Gastroesophageal sphincter (tissue), 4 donors: ENCODE results near the gene ABCC2. TPM values are rescaled to one million over a fixed set of nuclear protein-coding genes. Genes with fewer than 3 reads are reported as not detected.
"Not testable (repeated sequence)": the region's sequence is repeated elsewhere in the genome, so short reads cannot be mapped to it uniquely, and the experiment has no call there.

Experiments
- ATAC-seq: fragments of 150-250 bp; one replicate; pipeline ENCODE4 v1.9.1; 2016; ENCODE audit warnings: mild to moderate bottlenecking, moderate library complexity
- H3K27ac ChIP-seq, 4 donors: fragments of 200-600 bp; sonication (generic) in 3 of 4; 1 replicate in 3 of 4; 2 replicates in 1 of 4; pipeline ENCODE4 v1.5.1; 2016 to 2019
- H3K27me3 ChIP-seq: fragments of 200-600 bp; sonication (generic); one replicate; pipeline ENCODE4 v1.5.1; 2019
- H3K36me3 ChIP-seq, 2 donors: fragments of 200-600 bp; sonication (generic); one replicate each; pipeline ENCODE4 v1.5.1; 2019; ENCODE audit warnings: control low read depth in 1 of 2
- H3K4me1 ChIP-seq, 3 donors: fragments of 200-600 bp; sonication (generic); 1 replicate in 2 of 3; 2 replicates in 1 of 3; pipeline ENCODE4 v1.5.1; 2016 to 2019; ENCODE audit warnings: control low read depth in 2 of 3
- H3K4me3 ChIP-seq, 2 donors: fragments of 200-600 bp; sonication (generic); one replicate each; pipeline ENCODE4 v1.5.1; 2019; ENCODE audit warnings: mild to moderate bottlenecking in 1 of 2, moderate library complexity in 1 of 2
- H3K9me3 ChIP-seq, 3 donors: fragments of 200-600 bp; sonication (generic); one replicate each; pipeline ENCODE4 v1.5.1; 2017 to 2019; ENCODE audit warnings: control low read depth in 2 of 3
- EP300 ChIP-seq: sonication (generic); formaldehyde crosslinking; IDR thresholded peaks from one replicate; pipeline ENCODE4 v1.6.1; 2017; ENCODE audit warnings: antibody characterized with exemption, mild to moderate bottlenecking
- POLR2A ChIP-seq, 2 donors: fragments of 450-650 bp; IDR thresholded peaks; one replicate each; pipeline ENCODE4 v1.6.1; 2017; ENCODE audit warnings: antibody characterized with exemption in 2 of 2, mild to moderate bottlenecking in 2 of 2, moderate library complexity in 1 of 2
- POLR2AphosphoS5 ChIP-seq: sonication (generic); formaldehyde crosslinking; IDR thresholded peaks from one replicate; pipeline ENCODE4 v1.6.1; 2017; ENCODE audit warnings: antibody characterized with exemption
- WGBS, 2 donors: methylation state at CpG; one replicate each; pipeline ENCODE4 v1.1.5; 2018; ENCODE audit warnings: low coverage in 1 of 2; 5-methylcytosine and 5-hydroxymethylcytosine counted together
- total RNA-seq, 4 donors: library from RNA; depleted of rRNA; stranded (reverse); fragments of >200 nt; gene quantifications; one replicate each; pipeline ENCODE4 v1.1.0, GENCODE V29; 2016
- TF ChIP-seq, protein P1 (sequence below), 4 experiments: fragments of 200-600 bp in 2 of 4; fragments of 450-650 bp in 2 of 4; sonication (generic) in 1 of 4; IDR thresholded peaks; one replicate each; pipeline ENCODE4 v1.5.1; 2017 to 2019; ENCODE audit warnings: antibody characterized with exemption in 4 of 4, mild to moderate bottlenecking in 2 of 4, moderate library complexity in 2 of 4

ABCC2 gene
- total RNA-seq, 4 donors from 2014 or later = 0.46 to 1.5 (median 0.73) TPM

DNA sequence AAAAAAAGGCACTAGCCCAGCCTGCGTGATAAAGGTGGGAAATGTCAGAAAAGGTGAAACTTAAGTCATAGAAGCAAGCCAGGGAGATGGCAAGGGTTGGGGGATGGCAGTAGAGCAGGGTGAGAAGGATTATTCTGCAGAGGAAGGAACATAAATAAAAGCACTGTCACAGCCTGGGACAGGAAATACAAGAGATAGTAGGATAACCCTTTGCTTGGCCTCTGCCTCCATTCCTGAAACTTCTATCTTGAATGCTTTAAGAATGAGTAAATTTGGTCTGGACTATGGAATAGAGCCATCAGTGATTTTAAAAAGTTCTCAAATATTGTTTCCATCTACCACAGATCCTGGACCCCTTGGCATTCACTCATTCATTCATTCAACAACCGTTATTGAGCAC lies 50.0 kb downstream of the ABCC2 start:
- Histone ChIP-seq H3K36me3 (no peaks in the 10 kb centered on the region), H3K4me1 (no peaks in the 10 kb centered on the region), H3K9me3 (no peaks in the 10 kb centered on the region), H3K27me3 (no peaks in the 10 kb centered on the region), H3K27ac (no peak overlapping the region), H3K4me3 (no peak overlapping the region)
- WGBS, 2 donors = 73 to 84% methylated on average over 2 of the region's 2 CpGs
- ATAC-seq = no peak
- TF ChIP-seq, protein P1, sequence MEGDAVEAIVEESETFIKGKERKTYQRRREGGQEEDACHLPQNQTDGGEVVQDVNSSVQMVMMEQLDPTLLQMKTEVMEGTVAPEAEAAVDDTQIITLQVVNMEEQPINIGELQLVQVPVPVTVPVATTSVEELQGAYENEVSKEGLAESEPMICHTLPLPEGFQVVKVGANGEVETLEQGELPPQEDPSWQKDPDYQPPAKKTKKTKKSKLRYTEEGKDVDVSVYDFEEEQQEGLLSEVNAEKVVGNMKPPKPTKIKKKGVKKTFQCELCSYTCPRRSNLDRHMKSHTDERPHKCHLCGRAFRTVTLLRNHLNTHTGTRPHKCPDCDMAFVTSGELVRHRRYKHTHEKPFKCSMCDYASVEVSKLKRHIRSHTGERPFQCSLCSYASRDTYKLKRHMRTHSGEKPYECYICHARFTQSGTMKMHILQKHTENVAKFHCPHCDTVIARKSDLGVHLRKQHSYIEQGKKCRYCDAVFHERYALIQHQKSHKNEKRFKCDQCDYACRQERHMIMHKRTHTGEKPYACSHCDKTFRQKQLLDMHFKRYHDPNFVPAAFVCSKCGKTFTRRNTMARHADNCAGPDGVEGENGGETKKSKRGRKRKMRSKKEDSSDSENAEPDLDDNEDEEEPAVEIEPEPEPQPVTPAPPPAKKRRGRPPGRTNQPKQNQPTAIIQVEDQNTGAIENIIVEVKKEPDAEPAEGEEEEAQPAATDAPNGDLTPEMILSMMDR (IDR thresholded peaks at IDR 0.05) = no peak
- no peak for TF ChIP-seq POLR2AphosphoS5
- TF ChIP-seq EP300 = no peak
- TF ChIP-seq POLR2A (IDR thresholded peaks at IDR 0.05) = no peak

DNA sequence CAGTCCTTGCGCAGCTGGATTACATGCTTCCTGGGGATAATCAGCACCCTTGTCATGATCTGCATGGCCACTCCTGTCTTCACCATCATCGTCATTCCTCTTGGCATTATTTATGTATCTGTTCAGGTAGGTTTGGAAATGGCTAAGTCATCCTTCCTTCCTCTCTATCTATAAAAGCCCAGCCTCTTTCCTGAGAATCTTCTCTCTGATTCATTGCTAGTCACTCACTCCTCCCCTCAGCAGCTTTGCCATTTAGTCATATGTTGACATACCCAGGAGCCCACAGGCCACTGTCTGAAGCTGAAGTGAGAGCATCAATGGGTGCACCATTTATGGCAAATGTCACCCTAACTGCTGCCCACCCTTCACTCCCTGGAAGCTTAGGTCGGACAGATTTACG lies 52.0 kb downstream of the ABCC2 start:
- ATAC-seq = no peak
- Histone ChIP-seq H3K4me3 (no peak overlapping the region), H3K36me3 (no peaks in the 10 kb centered on the region), H3K9me3 (no peaks in the 10 kb centered on the region), H3K27me3 (no peaks in the 10 kb centered on the region), H3K27ac (no peak overlapping the region), H3K4me1 (no peaks in the 10 kb centered on the region)
- WGBS, 2 donors = 74 to 100% methylated on average over 2 to 3 of the region's 4 CpGs
- no peak for TF ChIP-seq POLR2A (IDR thresholded peaks at IDR 0.05)
- TF ChIP-seq, protein P1 (IDR thresholded peaks at IDR 0.05) = no peak
- TF ChIP-seq EP300 = no peak
- TF ChIP-seq POLR2AphosphoS5 = no peak

GRCh38 chr10:99835947-99836346 lies 53.5 kb downstream of the ABCC2 start:
- H3K27ac ChIP-seq = no peak overlapping the region
- no peaks in the 10 kb centered on the region for H3K27me3 ChIP-seq
- ATAC-seq = no peak
- H3K4me1 ChIP-seq = no peaks in the 10 kb centered on the region
- no peaks in the 10 kb centered on the region for H3K36me3 ChIP-seq
- 66 to 68% methylated on average over 3 to 7 of the region's 8 CpGs for WGBS, 2 donors
- no peak for TF ChIP-seq POLR2A (IDR thresholded peaks at IDR 0.05)
- TF ChIP-seq EP300 = no peak
- TF ChIP-seq POLR2AphosphoS5 = no peak
- TF ChIP-seq, protein P1 (IDR thresholded peaks at IDR 0.05) = no peak
- H3K4me3 ChIP-seq = no peak overlapping the region
- H3K9me3 ChIP-seq = no peaks in the 10 kb centered on the region

- ATAC-seq = no peak
- Histone ChIP-seq H3K4me1 (no peaks in the 10 kb centered on the region), H3K27me3 (no peaks in the 10 kb centered on the region), H3K4me3 (no peak overlapping the region), H3K9me3 (no peaks in the 10 kb centered on the region), H3K36me3 (no peaks in the 10 kb centered on the region), H3K27ac (no peak overlapping the region)
- 17 to 70% methylated on average over 1 to 2 of the region's 2 CpGs for WGBS, 2 donors
- TF ChIP-seq, protein P1 (IDR thresholded peaks at IDR 0.05) = no peak
- TF ChIP-seq EP300 (no peak), POLR2A (IDR thresholded peaks at IDR 0.05) (no peak), POLR2AphosphoS5 (no peak)
Measured at GRCh38 chr10:99836711-99837110, 54.3 kb downstream of the ABCC2 start.

- H3K27me3 ChIP-seq, H3K4me3 ChIP-seq, H3K36me3 ChIP-seq, H3K4me1 ChIP-seq, H3K9me3 ChIP-seq, ATAC-seq, H3K27ac ChIP-seq: not testable (repeated sequence)
- WGBS, 2 donors = 70 to 78% methylated on average over 1 to 2 of the region's 2 CpGs
Measured at GRCh38 chr10:99840859-99841258, 58.4 kb downstream of the ABCC2 start.

DNA sequence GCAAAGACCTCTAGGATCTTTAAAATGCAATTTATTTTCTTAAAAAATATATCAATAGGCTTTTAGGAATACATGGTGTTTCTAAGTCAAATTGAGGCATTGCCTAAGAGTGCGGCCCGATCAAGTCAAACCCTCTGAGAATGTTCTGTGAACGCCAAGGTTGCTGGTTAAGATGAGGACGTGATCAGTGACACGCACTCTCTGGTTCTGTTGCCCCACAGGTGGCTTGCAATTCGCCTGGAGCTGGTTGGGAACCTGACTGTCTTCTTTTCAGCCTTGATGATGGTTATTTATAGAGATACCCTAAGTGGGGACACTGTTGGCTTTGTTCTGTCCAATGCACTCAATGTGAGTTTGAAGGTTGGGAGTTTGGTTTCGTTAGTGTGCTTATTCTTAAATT lies 59.3 kb downstream of the ABCC2 start:
- TF ChIP-seq POLR2A (IDR thresholded peaks at IDR 0.05) (no peak), EP300 (no peak), POLR2AphosphoS5 (no peak)
- TF ChIP-seq, protein P1 (IDR thresholded peaks at IDR 0.05) = no peak
- 76 to 100% methylated on average over 5 to 6 of the region's 7 CpGs for WGBS, 2 donors
- Histone ChIP-seq H3K4me1 (peaks cover 0 to 12% (median 4%) of the 10 kb centered on the region in 3 donors), H3K4me3 (no peak overlapping the region), H3K27me3 (no peaks in the 10 kb centered on the region), H3K36me3 (no peaks in the 10 kb centered on the region), H3K27ac (no peak overlapping the region), H3K9me3 (no peaks in the 10 kb centered on the region)
- no peak for ATAC-seq
